ENCODE results near the gene CORO2A. TPM values are rescaled to one million over a fixed set of nuclear protein-coding genes. Genes with fewer than 3 reads are reported as not detected.

The CORO2A gene
- total RNA-seq, 1 donor from 2014 or later: 26.1 TPM

GRCh38 chr9:98147582-98147981 lies 44.9 kb downstream of the CORO2A start:
- Histone ChIP-seq H3K4me1 (peaks cover 41% of the 10 kb centered on the region), H3K9me3 (no peaks in the 10 kb centered on the region), H3K36me3 (no peaks in the 10 kb centered on the region), H3K27me3 (ENCODE audit: low read depth) (no peaks in the 10 kb centered on the region), H3K4me3 (no peak overlapping the region), H3K27ac (peak overlapping the region; percentile 87)
- ATAC-seq (no peak), DNase-seq (no peak)
- TF ChIP-seq CTCF (IDR thresholded peaks at IDR 0.05): no peak
- intact Hi-C loops (cut with DNase I): no loop called here

- Histone ChIP-seq H3K27ac (peak overlapping the region; percentile 87), H3K9me3 (no peaks in the 10 kb centered on the region), H3K36me3 (no peaks in the 10 kb centered on the region), H3K27me3 (ENCODE audit: low read depth) (no peaks in the 10 kb centered on the region), H3K4me1 (peaks cover 47% of the 10 kb centered on the region), H3K4me3 (no peak overlapping the region)
- TF ChIP-seq CTCF (IDR thresholded peaks at IDR 0.05): no peak
- intact Hi-C loops (cut with DNase I): no loop called here
- DNase-seq: peak; percentile 96
- peak; percentile 84 to 90 for ATAC-seq
Measured at GRCh38 chr9:98146101-98146991, 46.1 kb downstream of the CORO2A start.

GRCh38 chr9:98144631-98145030 lies 47.8 kb downstream of the CORO2A start:
- H3K27me3 ChIP-seq (ENCODE audit: low read depth): no peaks in the 10 kb centered on the region
- ATAC-seq (no peak), DNase-seq (no peak)
- H3K4me1 ChIP-seq: peaks cover 39% of the 10 kb centered on the region
- no peaks in the 10 kb centered on the region for H3K36me3 ChIP-seq
- H3K9me3 ChIP-seq: no peaks in the 10 kb centered on the region
- H3K27ac ChIP-seq: peak overlapping the region; percentile 87
- intact Hi-C loops (cut with DNase I): no loop called here
- no peak for TF ChIP-seq CTCF (IDR thresholded peaks at IDR 0.05)
- H3K4me3 ChIP-seq: no peak overlapping the region

GRCh38 chr9:98144076-98144475 lies 48.4 kb downstream of the CORO2A start:
- intact Hi-C loops (cut with DNase I): no loop called here
- no peaks in the 10 kb centered on the region for H3K9me3 ChIP-seq

GRCh38 chr9:98142925-98143481 lies 49.4 kb downstream of the CORO2A start:
- DNase-seq: no peak
- Histone ChIP-seq H3K27me3 (ENCODE audit: low read depth) (no peaks in the 10 kb centered on the region), H3K4me1 (peaks cover 39% of the 10 kb centered on the region), H3K9me3 (no peaks in the 10 kb centered on the region), H3K36me3 (no peaks in the 10 kb centered on the region), H3K27ac (peak overlapping the region; percentile 78), H3K4me3 (no peak overlapping the region)
- ATAC-seq: no peak
- TF ChIP-seq CTCF (IDR thresholded peaks at IDR 0.05): no peak
- intact Hi-C loops (cut with DNase I): no loop called here

More at GRCh38 chr9:98144076-98144475, 48.4 kb downstream of the CORO2A start:
- DNase-seq: no peak
- no peaks in the 10 kb centered on the region for H3K36me3 ChIP-seq
- no peak for ATAC-seq
- H3K27ac ChIP-seq: no peak overlapping the region
- H3K4me1 ChIP-seq: peaks cover 39% of the 10 kb centered on the region
- no peaks in the 10 kb centered on the region for H3K27me3 ChIP-seq (ENCODE audit: low read depth)
- TF ChIP-seq CTCF (IDR thresholded peaks at IDR 0.05): no peak
- H3K4me3 ChIP-seq: no peak overlapping the region
